ENCODE measurements around the gene CD82. TPM values are rescaled to one million over a fixed set of nuclear protein-coding genes. Genes with fewer than 3 reads are reported as not detected.

Gene CD82
- total RNA-seq, 1 experiment from 2014 or later, result 4.5 TPM

- Histone ChIP-seq H3K4me1 (ENCODE audit: insufficient read depth, low read length) (no peaks in the 10 kb centered on the region; the same call in 1 of the 2 replicates), H3K14ac (ENCODE audit: insufficient read depth, low read length) (no peak overlapping the region), H4K5ac (ENCODE audit: insufficient read length, low read depth, low read length) (no peak overlapping the region), H3K79me2 (ENCODE audit: insufficient read depth, low read length) (no peaks in the 10 kb centered on the region), H3K23me2 (ENCODE audit: insufficient read length, low read depth, low read length, poor library complexity, severe bottlenecking) (peaks cover 9% of the 10 kb centered on the region), H3K79me1 (ENCODE audit: insufficient read depth, low read depth, low read length, poor library complexity, severe bottlenecking) (no peaks in the 10 kb centered on the region), H3K56ac (ENCODE audit: insufficient read length, low read depth, low read length) (no peak overlapping the region), H2BK20ac (ENCODE audit: low read depth, low read length, poor library complexity, severe bottlenecking) (no peak overlapping the region), H4K91ac (ENCODE audit: insufficient read length, low read depth, low read length) (no peak overlapping the region), H4K20me1 (ENCODE audit: control insufficient read depth, insufficient read depth, insufficient read length) (no peaks in the 10 kb centered on the region), H3K4me2 (ENCODE audit: insufficient read depth, insufficient read length, low read length) (no peak overlapping the region), H3K9me3 (ENCODE audit: control insufficient read depth, low read depth, low read length) (no peaks in the 10 kb centered on the region), H3K4ac (ENCODE audit: low read depth, low read length) (no peak overlapping the region), H3K27ac (ENCODE audit: insufficient read length, low read depth, low read length) (no peak overlapping the region), H2AFZ (ENCODE audit: low read length) (no peak overlapping the region), H3K9ac (ENCODE audit: extremely low read depth, insufficient read length, low read length) (no peak overlapping the region), H3K23ac (ENCODE audit: insufficient read length, low read depth, low read length) (no peak overlapping the region), H2BK120ac (ENCODE audit: low read depth, low read length, poor library complexity, severe bottlenecking) (no peak overlapping the region), H3K18ac (ENCODE audit: insufficient read length, low read depth, low read length) (no peak overlapping the region), H4K8ac (replicated peaks; ENCODE audit: insufficient read length, low read depth, low read length) (no peak overlapping the region), H2BK5ac (ENCODE audit: insufficient read length, low read length) (no peak overlapping the region), H2BK12ac (ENCODE audit: insufficient read length, low read depth, low read length) (no peak overlapping the region), H2AK5ac (ENCODE audit: insufficient read length, low read length) (no peak overlapping the region), H3T11ph (ENCODE audit: low read length) (no peak overlapping the region), H3K27me3 (ENCODE audit: insufficient read depth, low read length) (peaks cover 2% of the 10 kb centered on the region; the same call in 1 of the 2 replicates), H2BK15ac (ENCODE audit: low read depth, low read length) (no peak overlapping the region)
- TF ChIP-seq CTCF (conservative IDR thresholded peaks at IDR 0.05), result no peak
- H3K36me3 Mint-ChIP-seq (ENCODE audit: insufficient read depth in 1 of 3, low read depth in 3 of 3), result no peaks in the 10 kb centered on the region
- H3K9me3 Mint-ChIP-seq, result no peaks in the 10 kb centered on the region
- WGBS (ENCODE audit: extremely low coverage, insufficient read length, low lambda C conversion rate), result no CpG with 5 or more reads among the region's 5 CpGs
- no peak for DNase-seq
- no peak overlapping the region for H3K27ac Mint-ChIP-seq
- H3K27me3 Mint-ChIP-seq (ENCODE audit: low read depth), result peaks cover 56% of the 10 kb centered on the region
- H3K4me3 Mint-ChIP-seq, result no peak overlapping the region
- H3K4me1 Mint-ChIP-seq, result peaks cover 52 to 54% of the 10 kb centered on the region in 2 experiments
Observed at GRCh38 chr11:44562845-44563460, 2.5 kb upstream of the CD82 start.
